Measurements from ENCODE around the gene CCR5AS.
"Not testable (repeated sequence)": the region's sequence is repeated elsewhere in the genome, so short reads cannot be mapped to it uniquely, and the experiment has no call there.

Gene CCR5AS

GRCh38 chr3:46393554-46394434, 13.1 kb downstream of the CCR5AS start:
- no peaks in the 10 kb centered on the region for H3K4me1 Mint-ChIP-seq (ENCODE audit: unreplicated experiment)
- TF ChIP-seq CTCF (IDR thresholded peaks at IDR 0.05), result no peak
- no peaks in the 10 kb centered on the region for H3K36me3 Mint-ChIP-seq (ENCODE audit: unreplicated experiment)
- peaks cover 4% of the 10 kb centered on the region for H3K9me3 Mint-ChIP-seq (ENCODE audit: unreplicated experiment)
- H3K27me3 Mint-ChIP-seq (ENCODE audit: unreplicated experiment), result peaks cover 15% of the 10 kb centered on the region
- DNase-seq (ENCODE audit: extremely low spot score, unreplicated experiment), result no peak
- no peak overlapping the region for H3K27ac Mint-ChIP-seq (ENCODE audit: unreplicated experiment)
- H3K4me3 Mint-ChIP-seq (ENCODE audit: unreplicated experiment), result no peak overlapping the region

- no peaks in the 10 kb centered on the region for H3K4me1 Mint-ChIP-seq (ENCODE audit: unreplicated experiment)
- H3K9me3 Mint-ChIP-seq (ENCODE audit: unreplicated experiment), result peaks cover 4% of the 10 kb centered on the region
- H3K27me3 Mint-ChIP-seq (ENCODE audit: unreplicated experiment), result peaks cover 15% of the 10 kb centered on the region
- H3K36me3 Mint-ChIP-seq (ENCODE audit: unreplicated experiment), result no peaks in the 10 kb centered on the region
- DNase-seq (ENCODE audit: extremely low spot score, unreplicated experiment), result no peak
- TF ChIP-seq CTCF (IDR thresholded peaks at IDR 0.05), result no peak
- H3K4me3 Mint-ChIP-seq (ENCODE audit: unreplicated experiment), result no peak overlapping the region
- H3K27ac Mint-ChIP-seq (ENCODE audit: unreplicated experiment), result no peak overlapping the region
Observed at GRCh38 chr3:46393011-46393410, 13.9 kb downstream of the CCR5AS start.

- H3K4me3 Mint-ChIP-seq (ENCODE audit: unreplicated experiment); DNase-seq (ENCODE audit: extremely low spot score, unreplicated experiment); H3K4me1 Mint-ChIP-seq (ENCODE audit: unreplicated experiment); H3K27ac Mint-ChIP-seq (ENCODE audit: unreplicated experiment); H3K9me3 Mint-ChIP-seq (ENCODE audit: unreplicated experiment); H3K36me3 Mint-ChIP-seq (ENCODE audit: unreplicated experiment): not testable (repeated sequence)
- peaks cover 13% of the 10 kb centered on the region for H3K27me3 Mint-ChIP-seq (ENCODE audit: unreplicated experiment)
Observed at GRCh38 chr3:46391526-46391925, 15.3 kb downstream of the CCR5AS start.

GRCh38 chr3:46389306-46389705, 17.6 kb downstream of the CCR5AS start:
- Mint-ChIP-seq H3K4me1 (ENCODE audit: unreplicated experiment) (no peaks in the 10 kb centered on the region), H3K9me3 (ENCODE audit: unreplicated experiment) (no peaks in the 10 kb centered on the region), H3K36me3 (ENCODE audit: unreplicated experiment) (no peaks in the 10 kb centered on the region), H3K27me3 (ENCODE audit: unreplicated experiment) (peaks cover 14% of the 10 kb centered on the region), H3K4me3 (ENCODE audit: unreplicated experiment) (no peak overlapping the region), H3K27ac (ENCODE audit: unreplicated experiment) (no peak overlapping the region)
- no peak for DNase-seq (ENCODE audit: extremely low spot score, unreplicated experiment)
- no peak for TF ChIP-seq CTCF (IDR thresholded peaks at IDR 0.05)

GRCh38 chr3:46388847-46389246, 18.0 kb downstream of the CCR5AS start:
- not testable (repeated sequence) for H3K36me3 Mint-ChIP-seq (ENCODE audit: unreplicated experiment); DNase-seq (ENCODE audit: extremely low spot score, unreplicated experiment); H3K4me1 Mint-ChIP-seq (ENCODE audit: unreplicated experiment); H3K27ac Mint-ChIP-seq (ENCODE audit: unreplicated experiment); H3K9me3 Mint-ChIP-seq (ENCODE audit: unreplicated experiment); H3K4me3 Mint-ChIP-seq (ENCODE audit: unreplicated experiment)
- H3K27me3 Mint-ChIP-seq (ENCODE audit: unreplicated experiment), result peaks cover 17% of the 10 kb centered on the region

GRCh38 chr3:46386205-46386604, 20.7 kb downstream of the CCR5AS start:
- TF ChIP-seq CTCF (IDR thresholded peaks at IDR 0.05), result no peak
- Mint-ChIP-seq H3K27ac (ENCODE audit: unreplicated experiment) (no peak overlapping the region), H3K9me3 (ENCODE audit: unreplicated experiment) (no peaks in the 10 kb centered on the region), H3K36me3 (ENCODE audit: unreplicated experiment) (no peaks in the 10 kb centered on the region), H3K27me3 (ENCODE audit: unreplicated experiment) (peaks cover 15% of the 10 kb centered on the region), H3K4me3 (ENCODE audit: unreplicated experiment) (no peak overlapping the region), H3K4me1 (ENCODE audit: unreplicated experiment) (peaks cover 2% of the 10 kb centered on the region)
- DNase-seq (ENCODE audit: extremely low spot score, unreplicated experiment), result no peak

Measured in osteocyte (in vitro differentiated cells).